Ovary (tissue), 3 donors: ENCODE measurements around the gene CHFR.
"Not testable (repeated sequence)": the region's sequence is repeated elsewhere in the genome, so short reads cannot be mapped to it uniquely, and the experiment has no call there.

ENCODE experiments used
- CTCF ChIP-seq, 3 donors: fragments of 450-650 bp in 2 of 3; fragments of 200-600 bp in 1 of 3; IDR thresholded peaks; one replicate each; pipeline versions ENCODE4 v1.5.1 to v1.8.0; 2016 to 2022; ENCODE audit warnings: antibody characterized with exemption in 3 of 3, mild to moderate bottlenecking in 1 of 3
- POLR2A ChIP-seq: fragments of 450-650 bp; IDR thresholded peaks from one replicate; pipeline ENCODE4 v1.6.1; 2017; ENCODE audit warnings: antibody characterized with exemption, mild to moderate bottlenecking, moderate library complexity
- donor health status: DM: no; HTN: no; CAD: no.

- TF ChIP-seq CTCF (IDR thresholded peaks at IDR 0.05); POLR2A: not testable (repeated sequence)
These were observed 32.2 kb downstream of the CHFR start for GRCh38 chr12:132855211-132855610.
